Stimulated activated CD8-positive, alpha-beta memory T cell treated with anti-CD3 and anti-CD28 coated beads, Interleukin-2, amount 100 ng/mL, for 1 hour (primary cell): Measurements from ENCODE around the gene PRC1.

Experiments
- DNase-seq, 2 donors: peaks; one replicate each; pipeline ENCODE4 v3.0.0-alpha.2; 2020; ENCODE audit warnings: low read depth in 2 of 2

The PRC1 gene

DNA sequence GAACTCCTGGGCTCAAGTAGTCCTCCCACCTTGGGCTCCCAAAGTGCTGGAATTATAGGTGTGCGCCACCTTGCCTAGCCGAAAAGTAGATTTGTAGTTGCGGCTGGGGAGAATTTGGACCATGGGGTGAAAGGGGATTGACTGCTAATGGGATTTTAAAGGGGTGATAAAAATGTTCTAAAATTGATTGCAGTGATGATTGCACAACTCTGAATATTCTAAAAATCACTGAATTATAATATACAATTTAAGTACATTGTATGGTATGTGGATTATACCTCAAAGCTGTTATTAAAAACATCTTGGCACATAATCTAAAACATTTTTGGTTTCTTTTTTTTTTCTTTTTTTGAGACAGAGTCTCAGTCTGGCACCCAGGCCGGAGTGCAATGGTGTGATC lies 3.9 kb downstream of the PRC1 start:
- no peak for DNase-seq

DNA sequence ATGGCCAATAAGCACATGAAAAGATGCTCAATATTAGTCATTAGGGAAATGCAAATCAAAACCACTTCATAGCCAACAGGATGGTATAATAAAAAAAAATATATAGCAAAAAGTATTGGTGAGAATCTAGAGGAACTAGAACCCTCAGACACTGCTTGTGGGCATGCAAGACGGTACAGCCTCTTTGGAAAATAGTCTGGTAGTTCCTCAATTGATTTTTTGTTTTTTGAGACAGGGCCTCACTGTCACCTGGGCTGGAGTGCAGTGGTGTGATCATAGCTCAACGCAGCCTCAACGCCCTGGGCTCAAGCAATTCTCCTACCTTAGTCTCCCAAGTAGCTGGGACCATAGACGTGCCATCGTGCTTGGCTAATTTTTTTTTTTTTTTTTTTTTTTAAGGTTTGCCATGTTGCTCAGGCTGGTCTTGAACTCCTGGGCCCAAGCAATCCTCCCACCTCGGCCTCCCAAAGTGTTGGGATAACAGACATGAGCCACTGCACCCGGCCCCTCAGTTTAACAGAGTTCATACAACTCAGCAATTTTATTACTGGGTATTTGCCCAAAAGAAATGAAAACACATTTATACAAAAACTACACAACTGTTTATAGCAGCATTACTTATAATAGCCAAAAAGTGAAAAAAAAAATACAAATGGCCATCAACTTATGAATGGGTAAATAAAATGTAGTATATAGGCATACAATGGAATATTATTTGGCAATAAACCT lies 5.1 kb downstream of the PRC1 start:
- DNase-seq: no peak

GRCh38 chr15:90988296-90988695 lies 6.0 kb downstream of the PRC1 start:
- no peak for DNase-seq

GRCh38 chr15:90987561-90988141 lies 6.7 kb downstream of the PRC1 start:
- DNase-seq: no peak

DNA sequence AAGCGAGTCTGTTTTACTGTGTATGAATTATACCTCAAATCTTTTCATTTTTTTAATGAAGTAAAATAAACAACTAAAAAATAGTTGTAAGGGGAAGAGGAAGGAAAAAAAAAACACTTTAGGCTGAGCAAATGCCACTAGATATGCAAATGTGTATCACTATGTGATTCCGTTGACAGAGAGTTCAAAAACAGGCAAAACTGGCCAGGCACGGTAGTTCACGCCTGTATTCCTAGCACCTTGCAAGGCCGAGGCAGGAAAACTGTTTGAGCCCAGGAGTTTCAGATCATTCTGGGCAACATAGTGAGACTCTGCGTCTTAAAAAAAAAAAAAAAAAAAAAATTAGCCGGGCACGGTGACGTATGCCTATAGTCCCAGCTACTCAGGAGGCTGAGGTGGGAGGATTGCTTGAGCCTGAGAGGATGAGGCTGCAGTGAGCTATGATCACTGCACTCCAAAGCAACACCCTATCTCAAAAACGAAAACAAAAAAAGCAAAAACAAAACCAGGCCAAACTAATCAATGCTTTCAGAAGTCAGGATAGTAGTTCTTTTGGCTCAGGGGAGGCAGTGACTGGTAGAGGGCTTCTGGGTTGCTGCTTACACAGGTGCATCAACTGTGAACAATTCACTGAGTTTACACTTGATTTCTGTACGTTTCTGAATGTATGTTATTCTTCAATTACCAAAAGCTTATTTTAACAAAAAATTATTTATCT lies 7.4 kb downstream of the PRC1 start:
- DNase-seq: no peak

DNA sequence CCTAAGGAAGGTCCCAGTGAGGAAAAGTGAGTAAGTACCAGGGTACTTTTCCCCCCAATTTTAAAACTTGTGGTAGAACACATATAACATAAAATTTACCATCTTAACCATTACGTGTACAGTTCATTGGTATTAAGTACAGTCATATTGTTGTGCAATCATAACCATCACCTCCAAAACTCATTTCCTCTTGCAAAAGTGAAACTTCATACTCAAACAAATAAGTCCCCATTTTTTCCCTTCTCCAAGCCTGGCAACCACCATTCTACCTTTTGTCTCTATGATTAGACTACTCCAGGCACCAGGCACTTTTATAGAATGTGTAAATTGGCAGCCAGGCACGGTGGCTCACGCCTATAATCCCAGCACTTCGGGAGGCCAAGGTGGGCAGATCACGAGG lies 12.2 kb downstream of the PRC1 start:
- DNase-seq: no peak

- no peak for DNase-seq
Measured at GRCh38 chr15:90981681-90982080, 12.7 kb downstream of the PRC1 start.

GRCh38 chr15:90979582-90979981 lies 14.8 kb downstream of the PRC1 start:
- no peak for DNase-seq

DNA sequence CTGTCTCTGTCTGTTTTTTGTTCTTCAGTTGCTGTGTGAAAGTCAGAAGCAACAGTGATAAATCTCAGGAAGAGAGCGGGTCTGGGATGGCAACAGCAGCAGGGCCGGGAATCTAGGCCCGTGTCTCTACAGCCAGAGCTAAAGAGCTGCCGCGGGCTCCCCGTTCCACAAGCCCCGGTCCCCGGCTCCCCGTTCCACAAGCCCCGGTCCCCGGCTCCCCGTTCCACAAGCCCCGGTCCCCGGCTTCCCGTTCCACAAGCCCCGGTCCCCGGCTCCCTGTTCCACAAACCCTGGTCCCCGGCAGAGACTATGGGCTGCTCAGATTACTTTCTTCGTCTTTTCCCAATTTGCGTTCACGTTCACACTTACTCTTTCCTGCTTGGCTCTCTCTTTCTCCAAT lies 20.1 kb downstream of the PRC1 start:
- DNase-seq: no peak

DNA sequence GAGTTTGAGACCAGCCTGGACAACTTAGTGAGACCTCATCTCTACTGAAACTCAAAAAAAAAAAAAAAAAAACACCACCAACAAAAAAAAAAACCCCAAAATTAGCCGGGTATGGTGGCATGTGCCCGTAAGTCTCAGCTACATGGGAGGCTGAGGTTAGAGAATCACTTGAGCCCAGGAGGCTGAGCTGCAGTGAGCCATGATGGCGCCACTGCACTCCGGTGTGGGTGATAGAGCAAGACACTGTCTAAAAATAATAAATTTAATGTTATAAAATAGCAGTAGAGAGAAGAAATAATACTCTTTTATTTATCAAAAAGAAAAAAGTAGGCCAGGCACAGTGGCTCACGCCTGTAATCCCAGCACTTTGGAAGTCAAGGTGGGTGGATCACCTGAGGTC lies 22.2 kb downstream of the PRC1 start:
- no peak for DNase-seq

GRCh38 chr15:90970274-90970673 lies 24.1 kb downstream of the PRC1 start:
- no peak for DNase-seq

- no peak for DNase-seq
Measured at GRCh38 chr15:90968434-90968833, 25.9 kb downstream of the PRC1 start.

- DNase-seq: no peak
Measured at GRCh38 chr15:90967206-90967605, 27.1 kb downstream of the PRC1 start.

DNA sequence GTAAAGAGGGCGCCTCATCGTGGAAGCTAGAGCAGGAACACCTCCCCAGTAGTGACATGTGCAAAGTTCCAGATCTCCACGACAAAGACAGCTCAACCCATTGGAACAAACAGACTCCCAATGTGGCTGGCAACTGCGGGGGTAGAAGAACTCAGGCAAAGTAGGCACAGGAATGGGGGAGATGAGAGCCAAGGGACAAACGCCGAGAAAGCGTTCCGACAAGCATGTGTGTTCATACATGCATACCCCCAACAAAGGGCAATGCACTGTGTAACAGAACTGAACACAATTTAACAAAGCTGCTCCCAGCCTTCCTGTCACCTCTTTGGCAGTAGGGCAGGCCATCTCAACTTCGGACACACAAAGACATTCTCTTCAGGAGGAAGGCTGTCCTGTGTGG lies 28.1 kb downstream of the PRC1 start:
- DNase-seq: no peak

GRCh38 chr15:90962021-90962420 lies 32.3 kb downstream of the PRC1 start:
- no peak for DNase-seq

DNA sequence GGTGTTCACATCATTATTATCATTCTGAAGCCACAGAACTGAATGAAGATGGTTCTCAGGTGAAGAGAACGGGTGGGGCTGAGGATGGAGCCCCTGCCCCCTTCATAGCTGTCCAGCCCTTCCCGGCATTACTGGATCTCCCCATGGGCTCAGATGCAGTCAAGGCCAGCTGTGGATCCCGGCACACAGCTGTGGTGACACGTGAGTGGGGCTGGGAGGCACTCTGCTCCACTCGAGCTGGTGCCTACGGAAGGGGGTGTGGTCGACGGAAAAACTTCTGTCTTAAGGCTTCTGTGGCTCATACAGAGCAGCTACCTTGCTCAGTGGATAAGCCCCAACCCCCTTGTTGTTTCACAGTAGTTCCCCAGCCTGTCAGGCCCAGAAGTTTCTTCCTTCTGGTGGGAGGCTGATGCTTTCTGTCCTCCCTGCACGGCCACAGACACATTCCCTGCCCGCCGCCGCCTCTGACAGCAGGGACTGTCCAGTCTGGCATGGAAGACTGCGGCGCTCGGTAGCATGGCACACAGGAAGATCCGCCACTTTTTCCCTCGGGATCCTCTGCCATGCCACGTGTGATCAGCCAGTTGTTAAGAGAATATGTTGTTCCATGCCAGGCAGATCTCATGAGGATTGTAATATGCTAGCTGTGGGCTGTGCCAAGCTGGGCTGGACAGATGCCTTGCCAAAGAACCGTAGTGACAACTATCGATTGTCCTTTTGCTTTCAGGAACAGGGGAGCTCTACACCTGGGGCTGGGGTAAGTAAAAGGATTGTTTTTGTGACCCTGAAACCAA lies 33.8 kb downstream of the PRC1 start:
- DNase-seq: no peak

DNA sequence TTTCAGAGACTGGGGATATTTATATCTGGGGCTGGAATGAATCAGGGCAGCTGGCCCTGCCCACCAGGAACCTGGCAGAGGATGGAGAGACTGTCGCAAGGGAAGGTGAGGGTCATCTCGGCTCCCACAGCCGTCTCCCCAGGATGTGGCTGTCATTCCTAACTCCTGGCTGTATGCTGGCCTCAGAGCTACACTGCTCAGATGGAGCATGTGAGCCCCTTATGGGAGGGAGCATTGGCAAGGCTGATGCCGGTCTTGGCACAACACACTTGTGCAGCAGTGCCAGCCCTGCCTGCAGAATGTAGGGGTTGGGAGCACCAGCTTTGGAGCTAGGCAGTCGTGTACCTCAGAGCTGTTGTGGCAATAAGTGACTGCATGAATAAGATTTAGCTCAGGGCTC lies 34.4 kb downstream of the PRC1 start:
- DNase-seq: no peak

- DNase-seq: no peak
Measured at GRCh38 chr15:90959028-90959595, 35.2 kb downstream of the PRC1 start.

DNA sequence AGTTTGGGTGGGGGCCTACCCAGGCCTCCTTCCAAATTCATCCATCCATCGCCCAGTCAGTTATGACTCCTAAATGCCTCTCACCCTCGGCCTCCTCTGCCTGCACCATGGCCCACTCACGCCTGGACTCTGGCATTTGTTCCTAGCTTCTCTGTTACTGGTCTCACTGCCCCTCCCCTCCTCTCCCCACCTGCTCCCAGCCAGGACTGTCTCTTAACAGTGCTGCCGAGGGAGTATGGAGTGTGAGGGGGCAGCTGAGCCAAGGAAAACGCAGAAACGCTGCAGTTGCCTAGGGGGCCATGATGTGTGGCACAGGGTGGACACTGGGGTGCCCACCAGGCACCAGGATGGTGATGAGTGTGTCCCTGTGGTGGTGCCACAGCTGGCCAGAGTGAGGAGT lies 36.5 kb downstream of the PRC1 start:
- no peak for DNase-seq

DNA sequence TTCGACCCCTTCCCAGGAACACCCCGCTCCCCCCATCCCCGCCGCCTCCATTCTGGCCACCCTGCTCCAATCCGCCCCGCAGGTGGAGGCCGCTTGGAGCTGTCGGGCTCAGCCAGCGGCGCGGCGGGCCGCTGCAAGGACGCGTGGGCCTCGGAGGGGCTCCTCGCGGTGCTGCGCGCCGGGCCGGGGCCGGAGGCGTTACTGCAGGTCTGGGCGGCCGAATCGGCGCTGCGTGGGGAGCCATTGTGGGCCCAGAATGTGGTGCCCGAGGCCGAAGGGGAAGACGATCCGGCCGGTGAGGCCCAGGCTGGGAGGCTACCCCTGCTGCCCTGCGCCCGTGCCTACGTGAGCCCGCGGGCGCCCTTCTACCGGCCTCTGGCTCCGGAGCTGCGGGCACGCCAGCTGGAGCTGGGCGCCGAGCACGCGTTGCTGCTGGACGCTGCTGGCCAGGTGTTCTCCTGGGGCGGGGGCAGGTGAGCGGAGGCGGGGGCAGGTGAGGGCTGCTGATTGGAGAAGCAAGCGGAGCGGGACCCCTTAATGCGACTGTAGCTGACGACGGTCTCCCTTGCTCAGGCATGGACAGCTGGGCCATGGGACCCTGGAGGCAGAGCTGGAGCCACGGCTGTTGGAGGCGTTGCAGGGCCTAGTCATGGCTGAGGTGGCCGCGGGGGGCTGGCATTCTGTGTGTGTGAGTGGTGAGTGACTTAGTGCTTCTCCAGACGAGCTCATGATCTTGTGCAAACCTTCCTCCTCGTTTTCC lies 37.1 kb downstream of the PRC1 start:
- no peak for DNase-seq

GRCh38 chr15:90956274-90957030 lies 37.9 kb downstream of the PRC1 start:
- peak; percentile 35 for DNase-seq
